ENCODE data around the gene CXCR6. TPM values are rescaled to one million over a fixed set of nuclear protein-coding genes. Genes with fewer than 3 reads are reported as not detected.

The CXCR6 gene
- polyA plus RNA-seq, 1 donor from 2014 or later = 0.69 TPM

GRCh38 chr3:45914362-45915058 is 28.8 kb upstream of the CXCR6 start:
- Mint-ChIP-seq H3K36me3 (peaks cover 8% of the 10 kb centered on the region), H3K4me1 (peaks cover 17 to 28% (median 22%) of the 10 kb centered on the region in 3 donors), H3K9me3 (no peaks in the 10 kb centered on the region), H3K27me3 (no peaks in the 10 kb centered on the region), H3K27ac (peak overlapping the region in 2 of 3 donors; percentile 23 to 94), H3K4me3 (peak overlapping the region in 2 of 4 donors; percentile 54 to 82)

- H3K27ac Mint-ChIP-seq = peak overlapping the region; percentile 8 to 94 (median 39)
- peaks cover 13 to 22% (median 17%) of the 10 kb centered on the region in 3 donors for H3K4me1 Mint-ChIP-seq
- H3K36me3 Mint-ChIP-seq = peaks cover 5% of the 10 kb centered on the region
- H3K4me3 Mint-ChIP-seq = peak overlapping the region in 2 of 4 donors; percentile 72 to 82
- no peaks in the 10 kb centered on the region for H3K27me3 Mint-ChIP-seq
- no peaks in the 10 kb centered on the region for H3K9me3 Mint-ChIP-seq
These were observed 28.2 kb upstream of the CXCR6 start for GRCh38 chr3:45915059-45915439.

- Mint-ChIP-seq H3K27ac (peak overlapping the region; percentile 8 to 94 (median 63)), H3K36me3 (peaks cover 10% of the 10 kb centered on the region), H3K27me3 (no peaks in the 10 kb centered on the region)
These were observed 27.6 kb upstream of the CXCR6 start for GRCh38 chr3:45915518-45916231.

GRCh38 chr3:45917146-45917898 is 25.9 kb upstream of the CXCR6 start:
- Mint-ChIP-seq H3K4me3 (peak overlapping the region in 1 of 4 donors; percentile 57), H3K27me3 (no peaks in the 10 kb centered on the region), H3K9me3 (no peaks in the 10 kb centered on the region), H3K4me1 (peaks cover 7 to 19% (median 13%) of the 10 kb centered on the region in 3 donors), H3K36me3 (peaks cover 12% of the 10 kb centered on the region), H3K27ac (no peak overlapping the region)

More at GRCh38 chr3:45915518-45916231, 27.6 kb upstream of the CXCR6 start:
- Mint-ChIP-seq H3K4me1 (peaks cover 11 to 19% (median 13%) of the 10 kb centered on the region in 3 donors), H3K9me3 (no peaks in the 10 kb centered on the region), H3K4me3 (peak overlapping the region; percentile 16 to 88 (median 60))

- H3K27ac Mint-ChIP-seq = no peak overlapping the region
- H3K27me3 Mint-ChIP-seq = no peaks in the 10 kb centered on the region
- H3K9me3 Mint-ChIP-seq = no peaks in the 10 kb centered on the region
- H3K4me3 Mint-ChIP-seq = no peak overlapping the region
- peaks cover 0 to 6% (median 0%) of the 10 kb centered on the region in 3 donors for H3K4me1 Mint-ChIP-seq
- peaks cover 13% of the 10 kb centered on the region for H3K36me3 Mint-ChIP-seq
These were observed 21.9 kb upstream of the CXCR6 start for GRCh38 chr3:45921158-45922038.

- H3K9me3 Mint-ChIP-seq = no peaks in the 10 kb centered on the region
- peaks cover 13% of the 10 kb centered on the region for H3K36me3 Mint-ChIP-seq
- no peak overlapping the region for H3K4me3 Mint-ChIP-seq
- no peak overlapping the region for H3K27ac Mint-ChIP-seq
- H3K27me3 Mint-ChIP-seq = no peaks in the 10 kb centered on the region
- peaks cover 0 to 5% (median 0%) of the 10 kb centered on the region in 3 donors for H3K4me1 Mint-ChIP-seq
These were observed 21.3 kb upstream of the CXCR6 start for GRCh38 chr3:45922039-45922326.

- Mint-ChIP-seq H3K27me3 (no peaks in the 10 kb centered on the region), H3K4me1 (no peaks in the 10 kb centered on the region)
These were observed 20.2 kb upstream of the CXCR6 start for GRCh38 chr3:45922950-45923590.

GRCh38 chr3:45923755-45924154 is 19.5 kb upstream of the CXCR6 start:
- Mint-ChIP-seq H3K9me3 (no peaks in the 10 kb centered on the region), H3K4me1 (no peaks in the 10 kb centered on the region), H3K4me3 (no peak overlapping the region), H3K27me3 (no peaks in the 10 kb centered on the region), H3K27ac (peak overlapping the region in 1 of 3 donors; percentile 71), H3K36me3 (peaks cover 18% of the 10 kb centered on the region)

More at GRCh38 chr3:45922950-45923590, 20.2 kb upstream of the CXCR6 start:
- peaks cover 15% of the 10 kb centered on the region for H3K36me3 Mint-ChIP-seq
- no peak overlapping the region for H3K4me3 Mint-ChIP-seq
- peak overlapping the region in 1 of 3 donors; percentile 71 for H3K27ac Mint-ChIP-seq
- no peaks in the 10 kb centered on the region for H3K9me3 Mint-ChIP-seq

- H3K36me3 Mint-ChIP-seq = peaks cover 11% of the 10 kb centered on the region
- peaks cover 0 to 3% (median 0%) of the 10 kb centered on the region in 3 donors for H3K4me1 Mint-ChIP-seq
- no peaks in the 10 kb centered on the region for H3K27me3 Mint-ChIP-seq
- H3K27ac Mint-ChIP-seq = no peak overlapping the region
- H3K9me3 Mint-ChIP-seq = no peaks in the 10 kb centered on the region
- H3K4me3 Mint-ChIP-seq = no peak overlapping the region
These were observed 15.4 kb upstream of the CXCR6 start for GRCh38 chr3:45927881-45928280.

- Mint-ChIP-seq H3K36me3 (peaks cover 12% of the 10 kb centered on the region), H3K27me3 (no peaks in the 10 kb centered on the region), H3K27ac (no peak overlapping the region), H3K4me1 (peaks cover 0 to 3% (median 0%) of the 10 kb centered on the region in 3 donors), H3K9me3 (no peaks in the 10 kb centered on the region), H3K4me3 (no peak overlapping the region)
These were observed 14.1 kb upstream of the CXCR6 start for GRCh38 chr3:45929042-45929679.

- Mint-ChIP-seq H3K4me3 (no peak overlapping the region), H3K27ac (no peak overlapping the region), H3K9me3 (no peaks in the 10 kb centered on the region), H3K27me3 (no peaks in the 10 kb centered on the region), H3K4me1 (peaks cover 0 to 3% (median 0%) of the 10 kb centered on the region in 3 donors), H3K36me3 (peaks cover 18% of the 10 kb centered on the region)
These were observed 11.8 kb upstream of the CXCR6 start for GRCh38 chr3:45931496-45931895.

GRCh38 chr3:45932112-45932511 is 11.2 kb upstream of the CXCR6 start:
- Mint-ChIP-seq H3K9me3 (no peaks in the 10 kb centered on the region), H3K4me3 (no peak overlapping the region), H3K27ac (no peak overlapping the region), H3K4me1 (peaks cover 0 to 3% (median 0%) of the 10 kb centered on the region in 3 donors), H3K36me3 (peaks cover 18% of the 10 kb centered on the region), H3K27me3 (no peaks in the 10 kb centered on the region)

- H3K27ac Mint-ChIP-seq = no peak overlapping the region
- H3K9me3 Mint-ChIP-seq = no peaks in the 10 kb centered on the region
- H3K27me3 Mint-ChIP-seq = no peaks in the 10 kb centered on the region
- H3K4me3 Mint-ChIP-seq = no peak overlapping the region
- H3K4me1 Mint-ChIP-seq = peaks cover 0 to 3% (median 0%) of the 10 kb centered on the region in 3 donors
- H3K36me3 Mint-ChIP-seq = peaks cover 13% of the 10 kb centered on the region
These were observed 9.7 kb upstream of the CXCR6 start for GRCh38 chr3:45933591-45933990.

Data from IgD-negative memory B cell (primary cell).